ENCODE measurements around the gene USP44. TPM values are rescaled to one million over a fixed set of nuclear protein-coding genes. Genes with fewer than 3 reads are reported as not detected.

USP44 gene
- total and polyA plus RNA-seq, 2 donors from 2014 or later, result 0.52 to 2.8 TPM

DNA sequence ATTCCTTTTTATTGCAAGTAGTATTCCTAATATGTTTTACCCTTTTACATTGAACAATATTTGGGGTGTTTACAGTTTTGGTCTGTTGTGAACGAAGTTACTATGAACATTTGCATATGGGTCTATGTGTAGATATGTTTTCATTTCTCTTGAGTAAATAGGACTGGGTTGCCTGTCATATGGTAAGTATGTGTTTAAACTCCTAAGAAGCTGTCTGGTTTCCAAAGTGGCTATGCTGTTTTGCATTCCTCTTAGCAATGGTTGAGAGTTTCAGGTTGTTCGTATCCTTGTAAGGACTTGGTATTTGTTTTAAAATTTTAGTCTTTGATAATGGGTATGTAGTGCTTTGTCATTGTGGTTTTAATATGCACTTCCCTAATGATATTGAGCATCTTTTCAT is 71.0 kb downstream of the USP44 start:
- Histone ChIP-seq H3K4me1 (ENCODE audit: control insufficient read depth in 2 of 3, insufficient read depth in 2 of 3, low read depth in 1 of 3, low read length in 3 of 3) (peaks cover 0 to 6% (median 4%) of the 10 kb centered on the region in 3 donors), H3K36me3 (ENCODE audit: control insufficient read depth in 2 of 3, insufficient read depth in 3 of 3, low read length in 3 of 3) (peaks cover 6 to 28% (median 9%) of the 10 kb centered on the region in 3 donors), H3K9ac (ENCODE audit: low read length in 3 of 3) (no peak overlapping the region), H3K4me3 (ENCODE audit: low read length in 3 of 3) (no peak overlapping the region), H3K27ac (ENCODE audit: low read depth in 2 of 2, low read length in 2 of 2) (no peak overlapping the region), H3K27me3 (ENCODE audit: control insufficient read depth, insufficient read depth, low read length) (no peaks in the 10 kb centered on the region), H3K9me3 (ENCODE audit: control insufficient read depth in 2 of 3, insufficient read depth in 1 of 3, low read length in 3 of 3) (no peaks in the 10 kb centered on the region)
- TF ChIP-seq, protein P1, sequence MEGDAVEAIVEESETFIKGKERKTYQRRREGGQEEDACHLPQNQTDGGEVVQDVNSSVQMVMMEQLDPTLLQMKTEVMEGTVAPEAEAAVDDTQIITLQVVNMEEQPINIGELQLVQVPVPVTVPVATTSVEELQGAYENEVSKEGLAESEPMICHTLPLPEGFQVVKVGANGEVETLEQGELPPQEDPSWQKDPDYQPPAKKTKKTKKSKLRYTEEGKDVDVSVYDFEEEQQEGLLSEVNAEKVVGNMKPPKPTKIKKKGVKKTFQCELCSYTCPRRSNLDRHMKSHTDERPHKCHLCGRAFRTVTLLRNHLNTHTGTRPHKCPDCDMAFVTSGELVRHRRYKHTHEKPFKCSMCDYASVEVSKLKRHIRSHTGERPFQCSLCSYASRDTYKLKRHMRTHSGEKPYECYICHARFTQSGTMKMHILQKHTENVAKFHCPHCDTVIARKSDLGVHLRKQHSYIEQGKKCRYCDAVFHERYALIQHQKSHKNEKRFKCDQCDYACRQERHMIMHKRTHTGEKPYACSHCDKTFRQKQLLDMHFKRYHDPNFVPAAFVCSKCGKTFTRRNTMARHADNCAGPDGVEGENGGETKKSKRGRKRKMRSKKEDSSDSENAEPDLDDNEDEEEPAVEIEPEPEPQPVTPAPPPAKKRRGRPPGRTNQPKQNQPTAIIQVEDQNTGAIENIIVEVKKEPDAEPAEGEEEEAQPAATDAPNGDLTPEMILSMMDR (IDR thresholded peaks at IDR 0.05; ENCODE audit: borderline replicate concordance, extremely low read depth, insufficient read depth), result no peak
- intact Hi-C loops (cut with DNase I), result no loop called here
- no peak for FAIRE-seq
- no peak for DNase-seq

DNA sequence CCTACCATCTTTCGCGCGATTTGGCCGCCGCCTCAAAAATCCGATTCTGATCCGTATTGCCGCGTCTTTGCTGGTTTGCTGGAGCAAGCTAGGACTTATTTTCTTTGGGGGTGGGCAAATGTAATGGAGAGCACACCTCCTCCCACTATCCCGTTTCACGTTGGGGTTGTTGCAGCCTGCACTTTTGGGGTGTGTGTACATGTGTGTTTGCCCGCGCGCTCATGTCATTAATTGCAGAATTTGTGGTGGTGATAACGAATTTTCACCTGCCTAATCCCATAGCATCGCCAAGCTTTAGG is 76.7 kb downstream of the USP44 start:
- Histone ChIP-seq H3K36me3 (ENCODE audit: control insufficient read depth in 2 of 3, insufficient read depth in 3 of 3, low read length in 3 of 3) (peaks cover 4 to 18% (median 9%) of the 10 kb centered on the region in 3 donors), H3K4me3 (ENCODE audit: low read length in 3 of 3) (peak overlapping the region; percentile 97 to 98 (median 97)), H3K27ac (ENCODE audit: low read depth in 2 of 2, low read length in 2 of 2) (peak overlapping the region; percentile 92 to 94), H3K9me3 (ENCODE audit: control insufficient read depth in 2 of 3, insufficient read depth in 1 of 3, low read length in 3 of 3) (no peaks in the 10 kb centered on the region), H3K27me3 (ENCODE audit: control insufficient read depth, insufficient read depth, low read length) (no peaks in the 10 kb centered on the region), H3K9ac (ENCODE audit: low read length in 3 of 3) (peak overlapping the region; percentile 97 to 99 (median 98)), H3K4me1 (ENCODE audit: control insufficient read depth in 2 of 3, insufficient read depth in 2 of 3, low read depth in 1 of 3, low read length in 3 of 3) (peaks cover 0 to 7% (median 5%) of the 10 kb centered on the region in 3 donors)
- TF ChIP-seq, protein P1 (IDR thresholded peaks at IDR 0.05; ENCODE audit: borderline replicate concordance, extremely low read depth, insufficient read depth), result no peak
- intact Hi-C loops (cut with DNase I), result no loop called here
- DNase-seq (no peak), FAIRE-seq (no peak)

DNA sequence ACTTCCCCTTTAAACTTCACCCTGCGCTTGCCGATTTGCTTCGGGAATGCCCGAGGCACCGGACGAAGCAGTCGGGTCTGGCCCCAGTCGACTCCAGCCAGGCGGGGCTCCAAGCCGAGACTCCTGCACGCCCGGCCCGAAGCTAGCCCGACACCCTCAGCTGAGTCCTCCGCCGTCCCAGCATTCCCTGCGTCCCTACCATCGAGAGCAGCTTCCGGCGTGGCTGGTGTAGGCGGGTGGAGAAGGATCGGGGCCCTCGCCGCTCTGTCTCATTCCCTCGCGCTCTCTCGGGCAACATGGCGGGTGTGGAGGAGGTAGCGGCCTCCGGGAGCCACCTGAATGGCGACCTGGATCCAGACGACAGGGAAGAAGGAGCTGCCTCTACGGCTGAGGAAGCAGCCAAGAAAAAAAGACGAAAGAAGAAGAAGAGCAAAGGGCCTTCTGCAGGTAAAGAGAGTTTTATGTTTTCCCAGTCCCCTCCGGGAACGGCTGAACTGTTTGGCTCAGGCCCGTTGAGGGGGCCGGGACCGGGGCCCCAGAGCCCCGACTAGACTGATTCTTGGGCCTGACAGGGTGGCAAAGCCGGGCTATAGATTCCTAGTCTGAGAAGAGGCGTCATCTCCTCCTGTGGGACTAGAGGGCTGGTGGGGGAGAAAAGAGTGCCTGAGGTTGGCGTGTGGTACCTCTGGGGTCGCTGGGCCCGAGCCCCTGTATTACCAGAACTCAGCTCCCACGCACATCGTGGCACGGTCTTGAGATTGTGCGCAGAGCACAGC is 77.2 kb downstream of the USP44 start, which contains the start of gene METAP2:
METAP2 (plus strand) TSS at position 269 of the 776 bp plus-strand sequence; CDS start at position 297, 28 bp downstream.
- H3K27ac ChIP-seq (ENCODE audit: low read depth in 2 of 2, low read length in 2 of 2), result peak within 1 kb of the TSS; percentile 92 to 94
- H3K27me3 ChIP-seq (ENCODE audit: control insufficient read depth, insufficient read depth, low read length), result no peaks in the 10 kb centered on the region
- peak within 1 kb of the TSS; percentile 97 to 99 (median 98) for H3K9ac ChIP-seq (ENCODE audit: low read length in 3 of 3)
- H3K4me3 ChIP-seq (ENCODE audit: low read length in 3 of 3), result peak within 1 kb of the TSS; percentile 97 to 98 (median 97)
- intact Hi-C loops (cut with DNase I), result no loop called here
- TF ChIP-seq, protein P1 (IDR thresholded peaks at IDR 0.05; ENCODE audit: borderline replicate concordance, extremely low read depth, insufficient read depth), result no peak
- no peaks in the 10 kb centered on the region for H3K9me3 ChIP-seq (ENCODE audit: control insufficient read depth in 2 of 3, insufficient read depth in 1 of 3, low read length in 3 of 3)
- peaks cover 0 to 7% (median 5%) of the 10 kb centered on the region in 3 donors for H3K4me1 ChIP-seq (ENCODE audit: control insufficient read depth in 2 of 3, insufficient read depth in 2 of 3, low read depth in 1 of 3, low read length in 3 of 3)
- FAIRE-seq, result peak; percentile 49
- peak; percentile 98 to 99 (median 98) for DNase-seq
- H3K36me3 ChIP-seq (ENCODE audit: control insufficient read depth in 2 of 3, insufficient read depth in 3 of 3, low read length in 3 of 3), result peaks cover 3 to 18% (median 9%) of the 10 kb centered on the region in 3 donors

All from kidney (tissue), 14 donors.